Endothelial cell of umbilical vein (primary cell): Measurements from ENCODE around the gene CTSH. TPM values are rescaled to one million over a fixed set of nuclear protein-coding genes. Genes with fewer than 3 reads are reported as not detected.

ENCODE experiments used
- Bru-seq: library from RNA; stranded (reverse); fragments of 400-500 nt; gene quantifications from one replicate; lab custom pipeline; 2021; lab: Mats Ljungman, UMichigan
- BruChase-seq, 2 experiments: library from RNA; stranded (reverse); fragments of 400-500 nt; gene quantifications; one replicate each; lab custom pipeline; 2021; lab: Mats Ljungman, UMichigan
- BruUV-seq: library from RNA; stranded (reverse); fragments of 400-500 nt; replicated peaks from 2 replicates; lab custom pipeline; 2021; lab: Mats Ljungman, UMichigan
- CTCF ChIA-PET: fragments of 300-600, 350-600 bp; sonication (Branson Sonifier 250); formaldehyde crosslinking; loops from one replicate; lab custom pipeline; 2021; ENCODE audit warnings: antibody characterized with exemption, inconsistent platforms; lab: Charles Lee
- POLR2A ChIA-PET: fragments of 300-600, 350-600 bp; sonication (Branson Sonifier 250); formaldehyde crosslinking; loops from one replicate; lab custom pipeline; 2021; ENCODE audit warnings: antibody characterized with exemption, inconsistent platforms; lab: Charles Lee
- DNase-seq: peaks from one replicate; pipeline ENCODE4 v3.0.0-alpha.2; 2011; ENCODE audit warnings: low read depth, low spot score
- FAIRE-seq: peaks from 2 replicates; lab custom pipeline; 2011; peaks lifted over from hg19 to GRCh38; lab: Jason Lieb, UNC
- H2AFZ ChIP-seq: 2 replicates; pipeline ENCODE4 v1.6.0; 2012; ENCODE audit warnings: low read depth, low read length, control low read depth, inconsistent platforms
- H3K27ac ChIP-seq: 2 replicates; pipeline ENCODE4 v1.5.1; 2011; ENCODE audit warnings: low read depth, mild to moderate bottlenecking, control low read depth, low read length, moderate library complexity; ENCODE audit not compliant: insufficient read depth
- H3K27me3 ChIP-seq, 2 experiments: 2 replicates each; pipeline versions ENCODE4 v1.6.0 to v1.6.1; 2011; ENCODE audit warnings: low read length in 2 of 2, mixed read lengths in 1 of 2; ENCODE audit not compliant: control insufficient read depth in 2 of 2, insufficient read depth in 2 of 2
- H3K36me3 ChIP-seq, 2 experiments: 2 replicates in 1 of 2; 3 replicates in 1 of 2; pipeline ENCODE4 v1.5.1; 2011; ENCODE audit warnings: low read length in 2 of 2, mild to moderate bottlenecking in 1 of 2, moderate library complexity in 1 of 2; ENCODE audit not compliant: control insufficient read depth in 2 of 2, insufficient read depth in 2 of 2; ENCODE audit errors: extremely low read depth in 1 of 2
- H3K4me1 ChIP-seq: 3 replicates; pipeline ENCODE4 v1.5.1; 2011; ENCODE audit warnings: mild to moderate bottlenecking, low read length; ENCODE audit not compliant: control insufficient read depth, insufficient read depth; ENCODE audit errors: extremely low read depth
- H3K4me2 ChIP-seq: 2 replicates; pipeline ENCODE4 v1.6.1; 2011; ENCODE audit warnings: low read length, control low read depth, mixed read lengths; ENCODE audit not compliant: insufficient read depth
- H3K4me3 ChIP-seq, 3 experiments: fragments of 200-600 bp in 1 of 3; sonication (generic), shearing (Covaris generic) in 1 of 3; replicated peaks in 1 of 3; 2 replicates each; pipeline ENCODE4 v1.5.1; 2011 to 2016; ENCODE audit warnings: control low read depth in 3 of 3, low read length in 3 of 3, mild to moderate bottlenecking in 2 of 3, inconsistent platforms in 1 of 3, low read depth in 1 of 3, moderate library complexity in 1 of 3; ENCODE audit not compliant: insufficient read depth in 1 of 3
- H3K79me2 ChIP-seq: 2 replicates; pipeline ENCODE4 v1.6.0; 2012; ENCODE audit warnings: low read length, inconsistent platforms; ENCODE audit not compliant: control insufficient read depth, insufficient read depth
- H3K9ac ChIP-seq: replicated peaks from 2 replicates; pipeline ENCODE3; 2011; ENCODE audit warnings: low read length, control low read depth; ENCODE audit not compliant: insufficient read depth; ENCODE audit errors: extremely low read depth
- H3K9me1 ChIP-seq: replicated peaks from 3 replicates; pipeline ENCODE4 v1.6.0; 2011; ENCODE audit warnings: mild to moderate bottlenecking, low read length; ENCODE audit not compliant: control insufficient read depth, insufficient read depth; ENCODE audit errors: extremely low read depth
- H3K9me3 ChIP-seq: replicated peaks from 2 replicates; pipeline ENCODE4 v1.5.1; 2012; ENCODE audit warnings: low read length, inconsistent platforms; ENCODE audit not compliant: control insufficient read depth, insufficient read depth
- H4K20me1 ChIP-seq: replicated peaks from 2 replicates; pipeline ENCODE3; 2011; ENCODE audit warnings: mild to moderate bottlenecking, low read length; ENCODE audit not compliant: control insufficient read depth, insufficient read depth; ENCODE audit errors: extremely low read depth
- CTCF ChIP-seq, 2 donors: IDR thresholded peaks; 1 replicate in 1 of 2; 2 replicates in 1 of 2; pipeline ENCODE4 v1.5.1; 2011; ENCODE audit warnings: low read length in 2 of 2, mild to moderate bottlenecking in 2 of 2, moderate library complexity in 2 of 2, control low read depth in 1 of 2, inconsistent platforms in 1 of 2, low read depth in 1 of 2; ENCODE audit not compliant: insufficient read depth in 1 of 2; ENCODE audit errors: extremely low read depth in 1 of 2
- EZH2 ChIP-seq: IDR thresholded peaks from 2 replicates; pipeline ENCODE4 v1.6.1; 2012; ENCODE audit warnings: borderline replicate concordance, low read depth, mild to moderate bottlenecking, moderate library complexity, low read length, inconsistent platforms; ENCODE audit not compliant: severe bottlenecking
- FOS ChIP-seq: IDR thresholded peaks from 2 replicates; pipeline ENCODE4 v1.6.1; 2011; ENCODE audit warnings: mild to moderate bottlenecking, low read length, moderate library complexity, borderline replicate concordance; ENCODE audit not compliant: insufficient read depth
- GATA2 ChIP-seq: IDR thresholded peaks from 2 replicates; pipeline ENCODE4 v1.7.0; 2011; ENCODE audit warnings: low read depth, mild to moderate bottlenecking, moderate library complexity, mixed read lengths, low read length; ENCODE audit not compliant: insufficient read length, insufficient read depth
- JUN ChIP-seq: IDR thresholded peaks from 2 replicates; pipeline ENCODE4 v1.6.1; 2011; ENCODE audit warnings: borderline replicate concordance, low read depth; ENCODE audit not compliant: insufficient read length, insufficient read depth
- MAX ChIP-seq: IDR thresholded peaks from 2 replicates; pipeline ENCODE4 v1.6.1; 2011; ENCODE audit not compliant: insufficient read depth, insufficient read length
- MYC ChIP-seq: IDR thresholded peaks from one replicate; pipeline ENCODE4 v1.6.1; 2011; ENCODE audit warnings: mild to moderate bottlenecking, low read depth, low read length
- POLR2A ChIP-seq: IDR thresholded peaks from 2 replicates; pipeline ENCODE4 v1.6.1; 2012; ENCODE audit warnings: low read depth, mild to moderate bottlenecking, control low read depth, low read length
- POLR2AphosphoS5 ChIP-seq: IDR thresholded peaks from 2 replicates; pipeline ENCODE4 v1.6.1; 2012; ENCODE audit warnings: low read depth, mild to moderate bottlenecking, control low read depth, low read length, moderate library complexity; ENCODE audit not compliant: insufficient read depth
- dilution Hi-C: fragments of 300-500 bp; cut with MboI; formaldehyde crosslinking; loops from one replicate; pipeline ENCODE4 v1.15.0; 2019; ENCODE audit warnings: low sequenced_read_pairs; ENCODE audit not compliant: extremely low pct_ligation_motif_present
- intact Hi-C: fragments of 100-400 bp; cut with micrococcal nuclease; formaldehyde crosslinking; loops from one replicate; pipeline ENCODE4 v1.10.0; 2022
- long read RNA-seq: library from polyadenylated mRNA; stranded (forward); transcript quantifications from one replicate; pipeline ENCODE4 v2.0.0, GENCODE V29; 2021
- polyA minus RNA-seq, 3 experiments: library from RNA; depleted of rRNA, polyadenylated mRNA; stranded (reverse); fragments of >200 nt; gene quantifications; 1 replicate in 1 of 3; 2 replicates in 2 of 3; pipeline ENCODE4 v1.2.3, GENCODE V29; 2011
- polyA plus RNA-seq, 4 experiments: library from polyadenylated mRNA; depleted of rRNA in 3 of 4; stranded (reverse) in 3 of 4; unstranded in 1 of 4; fragments of >200 nt; gene quantifications; 2 replicates each; pipeline versions ENCODE4 v1.2.1 to v1.2.3, GENCODE V29; 2011 to 2012; ENCODE audit warnings: missing spikeins in 1 of 4
- total RNA-seq: library from RNA; stranded (reverse); gene quantifications from 2 replicates; pipeline ENCODE4 v1.2.3, GENCODE V29; 2021

Gene CTSH
- total RNA-seq (1.8 and 7.0 TPM in 2 replicates), polyA plus RNA-seq (7.4 and 9.0 TPM in 2 replicates), polyA minus RNA-seq (10.0 and 13.9 TPM in 2 replicates), Bru-seq, nascent RNA (percentile 22 among the genes with signal in this experiment), BruChase-seq, experiment 1, labeled RNA remaining after a 6-hour chase (percentile 10 among the genes with signal in this experiment), BruChase-seq, experiment 2, labeled RNA remaining after a 2-hour chase (percentile 4 among the genes with signal in this experiment)
- polyA plus RNA-seq (2011; cell fraction: cytosol; rRNA removed), result 8.3 and 9.6 TPM in 2 replicates
- polyA plus RNA-seq (2011; cell fraction: nucleus; rRNA removed), result 6.2 and 9.4 TPM in 2 replicates
- 19.7 and 31.0 TPM in 2 replicates for polyA plus RNA-seq (2012)
- polyA minus RNA-seq (2011; cell fraction: cytosol; rRNA and poly(A)+ RNA removed), result not detected
- 2.4 and 2.6 TPM in 2 replicates for polyA minus RNA-seq (2011; cell fraction: nucleus; rRNA and poly(A)+ RNA removed)
- long read RNA-seq, partial matches to known transcripts, result 0 of 3 reads
- long read RNA-seq, other reads (novel, unspliced or antisense), result 2 of 3 reads

GRCh38 chr15:78944669-78945407 lies at the start of gene CTSH:
Gene CTSH, minus strand, starts transcription at chr15:78945046. Its CDS starts 65 bp downstream, at chr15:78944981.
- Histone ChIP-seq H3K27me3 (peaks cover 11% of the 10 kb centered on the region in 2 experiments), H3K4me3 (peak within 1 kb of the TSS in 2 of 3 experiments; percentile 38 to 43), H3K27ac (no peak within 1 kb of the TSS), H3K9me1 (no peaks in the 10 kb centered on the region), H2AFZ (peak within 1 kb of the TSS; percentile 97), H3K9me3 (no peaks in the 10 kb centered on the region), H3K9ac (no peak within 1 kb of the TSS), H4K20me1 (no peaks in the 10 kb centered on the region), H3K79me2 (no peaks in the 10 kb centered on the region), H3K36me3 (no peaks in the 10 kb centered on the region), H3K4me1 (peaks cover 5% of the 10 kb centered on the region), H3K4me2 (peak within 1 kb of the TSS; percentile 52)
- ChIA-PET POLR2A (no interaction called here), CTCF (interaction anchor here (0.8 to 1.3 kb wide), 3 partner anchors 14 to 62 kb away, joined by 3 read pairs; no protein-coding TSS in a partner anchor)
- no peak for FAIRE-seq
- DNase-seq, result peak; percentile 44
- dilution Hi-C loops, result no loop called here
- TF ChIP-seq GATA2 (no peak), MYC (no peak), POLR2AphosphoS5 (no peak), CTCF (IDR thresholded peaks at IDR 0.05; ENCODE audit: extremely low read depth in 1 of 2, insufficient read depth in 1 of 2, low read depth in 1 of 2, low read length in 2 of 2) (no peak), EZH2 (no peak), JUN (no peak), FOS (no peak), POLR2A (no peak), MAX (no peak)
- intact Hi-C loops, result no loop called here
- no TSS peak for BruUV-seq
